ENCODE measurements around the gene ABCA5. TPM values are rescaled to one million over a fixed set of nuclear protein-coding genes. Genes with fewer than 3 reads are reported as not detected.

ABCA5 gene
- total and polyA plus RNA-seq, 2 of the 13 experiments (the other 11 are each of a cell fraction or from before 2014, with no cell fraction given): 9.7 to 10.1 TPM

DNA sequence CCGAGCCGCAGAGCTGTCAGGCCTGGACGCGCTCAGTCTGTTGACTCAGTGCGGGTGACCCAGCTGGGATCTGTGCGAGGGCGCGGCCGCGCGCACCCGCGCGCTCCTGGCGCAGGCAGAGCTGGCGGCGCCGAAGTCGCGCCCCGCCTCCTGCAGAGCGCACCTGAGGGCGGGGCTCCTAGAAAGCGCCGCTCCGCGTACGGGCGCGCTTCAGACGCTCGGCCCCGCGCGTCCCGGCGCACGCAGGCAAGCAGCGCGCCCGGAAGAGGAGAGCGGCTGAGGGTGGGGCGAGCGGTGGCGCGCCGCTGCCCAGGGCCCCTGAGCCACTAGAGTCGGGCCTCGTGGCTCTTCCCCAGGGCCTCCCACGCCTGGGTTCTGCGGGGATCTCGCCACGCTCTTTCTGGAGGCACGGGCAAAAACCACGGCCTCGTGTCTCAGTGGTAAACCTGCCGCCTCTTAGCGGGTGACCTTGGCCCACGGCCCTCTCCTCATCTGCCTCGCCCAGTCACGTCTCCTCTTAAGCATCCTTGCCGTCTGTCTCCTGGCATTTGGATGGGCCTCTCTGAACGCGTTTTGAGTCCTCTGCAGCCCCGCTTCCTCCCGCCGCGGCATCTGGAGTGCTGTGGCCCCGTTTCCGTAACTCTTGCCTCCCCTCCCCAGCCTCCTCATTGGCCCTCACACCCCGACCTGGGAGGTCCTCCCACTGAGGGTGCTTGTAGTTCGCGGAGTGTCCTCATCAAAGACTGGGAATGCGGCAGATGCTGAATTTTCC is at the start of gene ABCA5 (continued):
- TF ChIP-seq HHEX (CRISPR knock-in tag; IDR thresholded peaks at IDR 0.05) (no peak), SPEN (CRISPR knock-in tag; IDR thresholded peaks at IDR 0.05; ENCODE audit: low read depth) (peak; percentile 94), ZNF616 (CRISPR knock-in tag; IDR thresholded peaks at IDR 0.05; ENCODE audit: low read depth) (peak; percentile 79; the same call in 1 of the 2 replicates), ZFP1 (CRISPR knock-in tag; IDR thresholded peaks at IDR 0.05) (no peak), ZNF674 (CRISPR knock-in tag; IDR thresholded peaks at IDR 0.05; ENCODE audit: low read depth) (peak; percentile 96; the same call in 1 of the 2 replicates), KDM6A (CRISPR knock-in tag; IDR thresholded peaks at IDR 0.05; ENCODE audit: low read depth) (no peak), SOX5 (CRISPR knock-in tag; IDR thresholded peaks at IDR 0.05; ENCODE audit: borderline replicate concordance) (0 out of 2 replicates have a peak, but pooled peaks have one; percentile 6), ZFP62 (CRISPR knock-in tag; IDR thresholded peaks at IDR 0.05) (no peak; the same call in 1 of the 2 replicates), ZSCAN20 (CRISPR knock-in tag; IDR thresholded peaks at IDR 0.05; ENCODE audit: borderline replicate concordance) (peak; percentile 60; the same call in 1 of the 2 replicates), ZNF678 (CRISPR knock-in tag; IDR thresholded peaks at IDR 0.05) (no peak; the same call in 1 of the 2 replicates), ZNF546 (CRISPR knock-in tag; conservative IDR thresholded peaks at IDR 0.05) (no peak; the same call in 1 of the 2 replicates), ZFP36L2 (CRISPR knock-in tag; IDR thresholded peaks at IDR 0.05) (no peak)
- TF ChIP-seq, protein P1, sequence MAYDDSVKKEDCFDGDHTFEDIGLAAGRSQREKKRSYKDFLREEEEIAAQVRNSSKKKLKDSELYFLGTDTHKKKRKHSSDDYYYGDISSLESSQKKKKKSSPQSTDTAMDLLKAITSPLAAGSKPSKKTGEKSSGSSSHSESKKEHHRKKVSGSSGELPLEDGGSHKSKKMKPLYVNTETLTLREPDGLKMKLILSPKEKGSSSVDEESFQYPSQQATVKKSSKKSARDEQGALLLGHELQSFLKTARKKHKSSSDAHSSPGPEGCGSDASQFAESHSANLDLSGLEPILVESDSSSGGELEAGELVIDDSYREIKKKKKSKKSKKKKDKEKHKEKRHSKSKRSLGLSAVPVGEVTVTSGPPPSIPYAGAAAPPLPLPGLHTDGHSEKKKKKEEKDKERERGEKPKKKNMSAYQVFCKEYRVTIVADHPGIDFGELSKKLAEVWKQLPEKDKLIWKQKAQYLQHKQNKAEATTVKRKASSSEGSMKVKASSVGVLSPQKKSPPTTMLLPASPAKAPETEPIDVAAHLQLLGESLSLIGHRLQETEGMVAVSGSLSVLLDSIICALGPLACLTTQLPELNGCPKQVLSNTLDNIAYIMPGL (CRISPR knock-in tag; IDR thresholded peaks at IDR 0.05; ENCODE audit: borderline replicate concordance in 1 of 2, low read depth in 1 of 2): peak; percentile 9 to 67; a peak in 3 of 4 replicates
- TF ChIP-seq, protein P2, sequence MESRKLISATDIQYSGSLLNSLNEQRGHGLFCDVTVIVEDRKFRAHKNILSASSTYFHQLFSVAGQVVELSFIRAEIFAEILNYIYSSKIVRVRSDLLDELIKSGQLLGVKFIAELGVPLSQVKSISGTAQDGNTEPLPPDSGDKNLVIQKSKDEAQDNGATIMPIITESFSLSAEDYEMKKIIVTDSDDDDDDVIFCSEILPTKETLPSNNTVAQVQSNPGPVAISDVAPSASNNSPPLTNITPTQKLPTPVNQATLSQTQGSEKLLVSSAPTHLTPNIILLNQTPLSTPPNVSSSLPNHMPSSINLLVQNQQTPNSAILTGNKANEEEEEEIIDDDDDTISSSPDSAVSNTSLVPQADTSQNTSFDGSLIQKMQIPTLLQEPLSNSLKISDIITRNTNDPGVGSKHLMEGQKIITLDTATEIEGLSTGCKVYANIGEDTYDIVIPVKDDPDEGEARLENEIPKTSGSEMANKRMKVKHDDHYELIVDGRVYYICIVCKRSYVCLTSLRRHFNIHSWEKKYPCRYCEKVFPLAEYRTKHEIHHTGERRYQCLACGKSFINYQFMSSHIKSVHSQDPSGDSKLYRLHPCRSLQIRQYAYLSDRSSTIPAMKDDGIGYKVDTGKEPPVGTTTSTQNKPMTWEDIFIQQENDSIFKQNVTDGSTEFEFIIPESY (CRISPR knock-in tag; IDR thresholded peaks at IDR 0.05): peak; percentile 76
- TF ChIP-seq, protein P3, sequence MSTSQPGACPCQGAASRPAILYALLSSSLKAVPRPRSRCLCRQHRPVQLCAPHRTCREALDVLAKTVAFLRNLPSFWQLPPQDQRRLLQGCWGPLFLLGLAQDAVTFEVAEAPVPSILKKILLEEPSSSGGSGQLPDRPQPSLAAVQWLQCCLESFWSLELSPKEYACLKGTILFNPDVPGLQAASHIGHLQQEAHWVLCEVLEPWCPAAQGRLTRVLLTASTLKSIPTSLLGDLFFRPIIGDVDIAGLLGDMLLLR (CRISPR knock-in tag; IDR thresholded peaks at IDR 0.05): peak; percentile 80
- TF ChIP-seq, protein P4, sequence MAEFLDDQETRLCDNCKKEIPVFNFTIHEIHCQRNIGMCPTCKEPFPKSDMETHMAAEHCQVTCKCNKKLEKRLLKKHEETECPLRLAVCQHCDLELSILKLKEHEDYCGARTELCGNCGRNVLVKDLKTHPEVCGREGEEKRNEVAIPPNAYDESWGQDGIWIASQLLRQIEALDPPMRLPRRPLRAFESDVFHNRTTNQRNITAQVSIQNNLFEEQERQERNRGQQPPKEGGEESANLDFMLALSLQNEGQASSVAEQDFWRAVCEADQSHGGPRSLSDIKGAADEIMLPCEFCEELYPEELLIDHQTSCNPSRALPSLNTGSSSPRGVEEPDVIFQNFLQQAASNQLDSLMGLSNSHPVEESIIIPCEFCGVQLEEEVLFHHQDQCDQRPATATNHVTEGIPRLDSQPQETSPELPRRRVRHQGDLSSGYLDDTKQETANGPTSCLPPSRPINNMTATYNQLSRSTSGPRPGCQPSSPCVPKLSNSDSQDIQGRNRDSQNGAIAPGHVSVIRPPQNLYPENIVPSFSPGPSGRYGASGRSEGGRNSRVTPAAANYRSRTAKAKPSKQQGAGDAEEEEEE (CRISPR knock-in tag; IDR thresholded peaks at IDR 0.05; ENCODE audit: borderline replicate concordance): peak; percentile 16; the same call in 1 of the 2 replicates
- TF ChIP-seq, protein P5, sequence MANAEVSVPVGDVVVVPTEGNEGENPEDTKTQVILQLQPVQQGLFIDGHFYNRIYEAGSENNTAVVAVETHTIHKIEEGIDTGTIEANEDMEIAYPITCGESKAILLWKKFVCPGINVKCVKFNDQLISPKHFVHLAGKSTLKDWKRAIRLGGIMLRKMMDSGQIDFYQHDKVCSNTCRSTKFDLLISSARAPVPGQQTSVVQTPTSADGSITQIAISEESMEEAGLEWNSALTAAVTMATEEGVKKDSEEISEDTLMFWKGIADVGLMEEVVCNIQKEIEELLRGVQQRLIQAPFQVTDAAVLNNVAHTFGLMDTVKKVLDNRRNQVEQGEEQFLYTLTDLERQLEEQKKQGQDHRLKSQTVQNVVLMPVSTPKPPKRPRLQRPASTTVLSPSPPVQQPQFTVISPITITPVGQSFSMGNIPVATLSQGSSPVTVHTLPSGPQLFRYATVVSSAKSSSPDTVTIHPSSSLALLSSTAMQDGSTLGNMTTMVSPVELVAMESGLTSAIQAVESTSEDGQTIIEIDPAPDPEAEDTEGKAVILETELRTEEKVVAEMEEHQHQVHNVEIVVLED (CRISPR knock-in tag; IDR thresholded peaks at IDR 0.05; ENCODE audit: borderline replicate concordance): peak; percentile 95
- TF ChIP-seq, protein P6, sequence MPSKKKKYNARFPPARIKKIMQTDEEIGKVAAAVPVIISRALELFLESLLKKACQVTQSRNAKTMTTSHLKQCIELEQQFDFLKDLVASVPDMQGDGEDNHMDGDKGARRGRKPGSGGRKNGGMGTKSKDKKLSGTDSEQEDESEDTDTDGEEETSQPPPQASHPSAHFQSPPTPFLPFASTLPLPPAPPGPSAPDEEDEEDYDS (CRISPR knock-in tag; IDR thresholded peaks at IDR 0.05): peak; percentile 56; the same call in 1 of the 2 replicates
- TF ChIP-seq, protein P7, sequence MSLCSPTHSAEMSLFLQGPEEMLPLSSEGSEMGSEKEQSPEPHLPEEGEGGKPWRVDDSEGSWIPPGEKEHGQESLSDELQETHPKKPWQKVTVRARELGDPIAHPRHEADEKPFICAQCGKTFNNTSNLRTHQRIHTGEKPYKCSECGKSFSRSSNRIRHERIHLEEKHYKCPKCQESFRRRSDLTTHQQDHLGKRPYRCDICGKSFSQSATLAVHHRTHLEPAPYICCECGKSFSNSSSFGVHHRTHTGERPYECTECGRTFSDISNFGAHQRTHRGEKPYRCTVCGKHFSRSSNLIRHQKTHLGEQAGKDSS (CRISPR knock-in tag; IDR thresholded peaks at IDR 0.05; ENCODE audit: borderline replicate concordance, low read depth): no peak; the same call in 1 of the 2 replicates
